Testis (tissue), 3 donors: ENCODE measurements around the gene BTLA. TPM values are rescaled to one million over a fixed set of nuclear protein-coding genes. Genes with fewer than 3 reads are reported as not detected.
"Not testable (repeated sequence)": the region's sequence is repeated elsewhere in the genome, so short reads cannot be mapped to it uniquely, and the experiment has no call there.

Experiments used
- DNase-seq: peaks from one replicate; pipeline ENCODE4 v3.0.0-alpha.2; 2019
- H3K27ac ChIP-seq, 2 donors: fragments of 200-600 bp; sonication (generic); one replicate each; pipeline ENCODE4 v1.5.1; 2019
- H3K27me3 ChIP-seq: fragments of 200-600 bp; sonication (generic); one replicate; pipeline ENCODE4 v1.5.1; 2019
- H3K36me3 ChIP-seq: fragments of 200-600 bp; sonication (generic); one replicate; pipeline ENCODE4 v1.5.1; 2017; ENCODE audit warnings: low read depth; ENCODE audit errors: missing control alignments
- H3K4me1 ChIP-seq: fragments of 200-600 bp; sonication (generic); one replicate; pipeline ENCODE4 v1.5.1; 2019
- H3K4me3 ChIP-seq, 2 donors: fragments of 200-600 bp; sonication (generic); one replicate each; pipeline ENCODE4 v1.5.1; 2017 to 2019
- H3K9me3 ChIP-seq: fragments of 200-600 bp; sonication (generic); one replicate; pipeline ENCODE4 v1.5.1; 2017
- POLR2A ChIP-seq: fragments of 450-650 bp; IDR thresholded peaks from one replicate; pipeline ENCODE4 v1.6.1; 2017; ENCODE audit warnings: antibody characterized with exemption, mild to moderate bottlenecking, moderate library complexity
- WGBS, 2 donors: methylation state at CpG; one replicate each; pipeline ENCODE4 v1.1.5; 2018; 5-methylcytosine and 5-hydroxymethylcytosine counted together
- intact Hi-C: fragments of 100-400 bp; cut with DNase I; formaldehyde crosslinking; loops from one replicate; pipeline ENCODE4 v1.15.1; 2023; ENCODE audit warnings: low total_unique reads
- polyA plus RNA-seq: library from polyadenylated mRNA; stranded (reverse); fragments of 350-450 nt; fragmentation: Illumina TruSeq; extraction: RNeasy Lipid Tissue Mini Kit (QIAGEN cat#74804); gene quantifications from one replicate; pipeline ENCODE4 v1.2.3, GENCODE V29; 2014; ENCODE audit warnings: low read depth, low replicate concordance; ENCODE audit not compliant: insufficient read depth
- total RNA-seq, 2 donors: library from RNA; depleted of rRNA; stranded (reverse); fragments of >200 nt; gene quantifications; one replicate each; pipeline ENCODE4 v1.2.3, GENCODE V29; 2016
- TF ChIP-seq, protein P1 (sequence below), 3 experiments: fragments of 450-650 bp in 2 of 3; fragments of 200-600 bp in 1 of 3; sonication (generic) in 1 of 3; IDR thresholded peaks; one replicate each; pipeline ENCODE4 v1.5.1; 2016 to 2019; ENCODE audit warnings: antibody characterized with exemption in 3 of 3, mild to moderate bottlenecking in 2 of 3, moderate library complexity in 1 of 3

The BTLA gene
- total and polyA plus RNA-seq, 3 donors from 2014 or later, result 0.50 to 1.4 (median 1.2) TPM

DNA sequence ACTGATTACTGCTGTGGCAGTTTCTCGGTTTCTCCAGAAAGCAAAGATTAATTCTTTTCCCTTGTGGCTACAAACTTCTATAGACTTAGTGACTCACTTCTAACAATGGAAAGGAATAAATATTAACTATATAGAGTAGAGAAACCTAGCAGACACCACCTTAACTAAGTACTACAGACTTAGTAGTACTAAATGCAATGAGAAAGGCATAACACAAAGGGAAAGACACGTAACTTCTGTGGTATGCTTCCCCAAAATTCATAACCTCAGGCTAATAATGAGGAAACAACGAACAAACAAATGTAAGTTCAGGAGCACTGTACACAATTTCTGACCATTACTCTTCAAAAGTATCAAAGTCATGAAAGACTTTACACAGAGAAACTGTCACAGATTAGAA, 31.3 kb upstream of the BTLA start:
- DNase-seq, result no peak
- Histone ChIP-seq H3K27ac (no peak overlapping the region), H3K4me1 (no peaks in the 10 kb centered on the region), H3K4me3 (no peak overlapping the region), H3K27me3 (no peaks in the 10 kb centered on the region), H3K9me3 (no peaks in the 10 kb centered on the region), H3K36me3 (no peaks in the 10 kb centered on the region)
- intact Hi-C loops, result loop anchor here (10.0 kb wide), 1 partner anchor 236 kb away; the partner anchor contains the start of gene SLC9C1
- WGBS, 2 donors, result 81 to 87% methylated on average over 3 of the region's 3 CpGs
- TF ChIP-seq POLR2A, result no peak
- TF ChIP-seq, protein P1, sequence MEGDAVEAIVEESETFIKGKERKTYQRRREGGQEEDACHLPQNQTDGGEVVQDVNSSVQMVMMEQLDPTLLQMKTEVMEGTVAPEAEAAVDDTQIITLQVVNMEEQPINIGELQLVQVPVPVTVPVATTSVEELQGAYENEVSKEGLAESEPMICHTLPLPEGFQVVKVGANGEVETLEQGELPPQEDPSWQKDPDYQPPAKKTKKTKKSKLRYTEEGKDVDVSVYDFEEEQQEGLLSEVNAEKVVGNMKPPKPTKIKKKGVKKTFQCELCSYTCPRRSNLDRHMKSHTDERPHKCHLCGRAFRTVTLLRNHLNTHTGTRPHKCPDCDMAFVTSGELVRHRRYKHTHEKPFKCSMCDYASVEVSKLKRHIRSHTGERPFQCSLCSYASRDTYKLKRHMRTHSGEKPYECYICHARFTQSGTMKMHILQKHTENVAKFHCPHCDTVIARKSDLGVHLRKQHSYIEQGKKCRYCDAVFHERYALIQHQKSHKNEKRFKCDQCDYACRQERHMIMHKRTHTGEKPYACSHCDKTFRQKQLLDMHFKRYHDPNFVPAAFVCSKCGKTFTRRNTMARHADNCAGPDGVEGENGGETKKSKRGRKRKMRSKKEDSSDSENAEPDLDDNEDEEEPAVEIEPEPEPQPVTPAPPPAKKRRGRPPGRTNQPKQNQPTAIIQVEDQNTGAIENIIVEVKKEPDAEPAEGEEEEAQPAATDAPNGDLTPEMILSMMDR (IDR thresholded peaks at IDR 0.05), result no peak

DNA sequence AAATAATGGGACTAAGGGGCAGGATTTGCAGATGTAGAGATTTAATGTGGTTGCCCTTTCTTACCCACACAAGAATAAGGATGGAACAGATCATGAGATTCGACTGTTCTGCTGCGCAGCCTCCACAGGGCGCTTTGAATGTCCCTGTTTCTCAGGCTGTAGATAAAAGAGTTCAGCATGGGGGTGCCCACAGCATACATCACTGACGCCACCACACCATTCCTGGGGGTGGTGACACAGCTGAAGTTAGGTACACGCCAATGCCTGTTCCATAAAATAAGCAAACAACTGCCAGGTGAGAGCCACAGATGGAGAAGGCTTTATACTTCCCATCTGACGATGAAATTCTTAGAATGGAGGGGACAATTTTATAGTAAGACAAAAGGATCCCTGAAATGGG, 24.9 kb upstream of the BTLA start:
- H3K9me3 ChIP-seq, H3K27me3 ChIP-seq, H3K4me1 ChIP-seq, H3K36me3 ChIP-seq, intact Hi-C loops, H3K4me3 ChIP-seq, DNase-seq, H3K27ac ChIP-seq: not testable (repeated sequence)
- WGBS, 2 donors, result 90 to 99% methylated on average over 6 of the region's 6 CpGs

DNA sequence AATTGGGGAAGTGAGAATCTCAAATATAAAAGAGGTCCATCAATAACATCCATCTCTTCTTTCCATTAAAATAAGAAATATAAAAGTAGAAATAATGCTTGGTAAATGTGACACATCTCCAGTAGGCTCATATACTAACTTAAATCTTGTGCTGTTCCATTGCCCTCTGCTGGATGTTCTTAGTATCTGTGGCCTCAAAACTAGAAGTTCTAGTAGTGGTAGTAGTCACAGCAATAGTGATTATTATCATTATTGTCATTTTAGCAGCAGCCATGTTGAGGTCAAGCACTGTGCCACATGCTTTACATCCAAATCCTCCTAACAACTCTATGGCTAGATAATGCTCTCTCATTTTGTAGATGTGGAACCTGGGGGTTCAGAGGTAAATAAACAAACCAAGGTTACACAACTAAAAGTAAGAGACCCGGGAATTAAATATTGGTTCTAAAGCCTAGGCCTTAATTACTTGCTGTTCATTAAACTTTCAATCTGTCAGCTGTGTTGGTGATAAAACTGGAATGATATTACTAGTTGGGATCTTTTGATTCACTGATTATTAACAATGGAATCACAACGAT, 20.2 kb upstream of the BTLA start:
- H3K9me3 ChIP-seq, result no peaks in the 10 kb centered on the region
- no peak for TF ChIP-seq POLR2A
- TF ChIP-seq, protein P1 (IDR thresholded peaks at IDR 0.05), result peak; percentile 55 to 72 (median 64)
- no peaks in the 10 kb centered on the region for H3K27me3 ChIP-seq
- no peaks in the 10 kb centered on the region for H3K36me3 ChIP-seq
- intact Hi-C loops, result no loop called here
- 67 to 85% methylated on average over 2 of the region's 2 CpGs for WGBS, 2 donors
- no peaks in the 10 kb centered on the region for H3K4me1 ChIP-seq
- DNase-seq, result peak; percentile 41
- no peak overlapping the region for H3K27ac ChIP-seq
- no peak overlapping the region for H3K4me3 ChIP-seq

DNA sequence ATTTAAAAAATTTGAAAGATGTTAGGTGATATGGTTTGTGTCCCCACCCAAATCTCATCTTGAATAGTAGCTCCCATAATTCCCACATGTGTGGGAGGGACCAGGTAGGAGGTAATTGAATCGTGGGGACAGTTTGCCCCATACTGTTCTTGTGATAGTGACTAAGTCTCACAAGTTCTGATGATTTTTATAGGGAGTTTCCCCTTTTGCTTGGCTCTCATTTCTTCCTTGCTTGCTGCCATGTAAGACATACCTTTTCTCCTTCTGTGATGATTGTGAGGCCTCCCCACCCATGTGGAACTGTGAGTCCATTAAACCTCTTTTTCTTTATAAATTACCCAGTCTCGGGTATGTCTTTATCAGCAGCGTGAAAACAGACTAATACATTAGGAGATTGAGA, 19.7 kb upstream of the BTLA start:
- DNase-seq, H3K9me3 ChIP-seq, H3K27ac ChIP-seq, H3K36me3 ChIP-seq, intact Hi-C loops, H3K4me3 ChIP-seq, H3K4me1 ChIP-seq, H3K27me3 ChIP-seq: not testable (repeated sequence)
- 68 to 72% methylated on average over 3 of the region's 3 CpGs for WGBS, 2 donors

DNA sequence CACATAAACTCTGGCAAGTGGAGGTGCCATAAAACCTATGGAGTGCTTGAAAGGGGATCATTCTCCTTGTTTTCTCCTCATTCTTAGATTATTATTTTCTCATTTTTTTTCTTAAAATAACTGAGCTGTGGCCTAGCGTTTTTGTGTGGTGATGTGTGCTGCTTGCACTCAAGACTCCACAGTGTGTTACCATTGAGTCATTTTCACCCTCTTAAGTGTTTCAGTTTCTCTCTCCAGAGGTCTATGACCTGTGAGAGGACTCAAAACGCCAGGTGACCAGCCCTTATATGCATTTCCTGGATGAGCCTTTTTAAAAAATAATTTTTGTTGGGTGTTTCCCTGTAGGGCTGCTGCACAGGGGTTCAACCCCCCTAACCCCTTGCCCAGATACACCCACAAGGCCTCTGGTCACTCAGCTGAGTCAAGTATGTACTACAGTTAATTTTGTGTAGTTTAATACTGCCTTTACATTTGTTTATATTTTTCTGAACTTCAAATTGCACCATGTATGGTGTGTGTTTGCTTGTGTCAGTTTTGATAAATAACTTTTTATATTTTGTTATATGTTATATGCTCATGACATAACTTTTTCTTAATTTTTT, 15.4 kb upstream of the BTLA start:
- TF ChIP-seq POLR2A, result no peak
- TF ChIP-seq, protein P1 (IDR thresholded peaks at IDR 0.05), result no peak
- no peak for DNase-seq
- no peak overlapping the region for H3K4me3 ChIP-seq
- no peaks in the 10 kb centered on the region for H3K9me3 ChIP-seq
- H3K27ac ChIP-seq, result no peak overlapping the region
- no peaks in the 10 kb centered on the region for H3K27me3 ChIP-seq
- H3K4me1 ChIP-seq, result no peaks in the 10 kb centered on the region
- H3K36me3 ChIP-seq, result no peaks in the 10 kb centered on the region
- intact Hi-C loops, result no loop called here
- WGBS, 2 donors, result 55 to 69% methylated on average over 2 of the region's 2 CpGs

- no peak overlapping the region for H3K4me3 ChIP-seq
- no peaks in the 10 kb centered on the region for H3K36me3 ChIP-seq
- H3K9me3 ChIP-seq, result no peaks in the 10 kb centered on the region
- H3K4me1 ChIP-seq, result no peaks in the 10 kb centered on the region
- intact Hi-C loops, result no loop called here
- DNase-seq, result no peak
- H3K27me3 ChIP-seq, result no peaks in the 10 kb centered on the region
- TF ChIP-seq, protein P1 (IDR thresholded peaks at IDR 0.05), result no peak
- no peak for TF ChIP-seq POLR2A
- H3K27ac ChIP-seq, result no peak overlapping the region
These were observed 13.0 kb upstream of the BTLA start for GRCh38 chr3:112512320-112512719.
